Measurements from ENCODE around the gene APC2. TPM values are rescaled to one million over a fixed set of nuclear protein-coding genes. Genes with fewer than 3 reads are reported as not detected.
A peak's percentile ranks its signal among the peaks of the same experiment; 100 is the strongest.

Gene APC2
- total and polyA plus RNA-seq, 9 donors = under 0.01 to 0.28 (median 0.11) TPM; not detected in 1

- intact Hi-C loops (cut with DNase I) = no loop called here
- Histone ChIP-seq H3K4me3 (no peak overlapping the region), H3K9me3 (no peaks in the 10 kb centered on the region), H3K4me1 (ENCODE audit: insufficient read depth) (no peaks in the 10 kb centered on the region), H3K27me3 (peaks cover 3% of the 10 kb centered on the region), H3K36me3 (no peaks in the 10 kb centered on the region), H3K27ac (no peak overlapping the region)
- no peak for DNase-seq
- TF ChIP-seq CTCF (IDR thresholded peaks at IDR 0.05) = no peak
- no peak for TF ChIP-seq POLR2A (IDR thresholded peaks at IDR 0.05)
- TF ChIP-seq EP300 (IDR thresholded peaks at IDR 0.05) = no peak
- 56 to 60% (median 56%) methylated on average over 9 of the region's 9 CpGs for WGBS, 3 donors
These were observed 51.3 kb downstream of the APC2 start for GRCh38 chr19:1501200-1501595.

GRCh38 chr19:1502433-1503088 lies 52.6 kb downstream of the APC2 start:
- H3K36me3 ChIP-seq = no peaks in the 10 kb centered on the region
- WGBS, 3 donors = 44 to 45% (median 44%) methylated on average over 14 of the region's 14 CpGs
- peaks cover 2% of the 10 kb centered on the region for H3K4me1 ChIP-seq (ENCODE audit: insufficient read depth)
- peaks cover 3% of the 10 kb centered on the region for H3K27me3 ChIP-seq
- H3K27ac ChIP-seq = no peak overlapping the region
- no peaks in the 10 kb centered on the region for H3K9me3 ChIP-seq
- TF ChIP-seq EP300 (IDR thresholded peaks at IDR 0.05) (no peak), POLR2A (IDR thresholded peaks at IDR 0.05) (no peak), CTCF (IDR thresholded peaks at IDR 0.05) (no peak)
- intact Hi-C loops (cut with DNase I) = no loop called here
- no peak for DNase-seq
- H3K4me3 ChIP-seq = no peak overlapping the region

GRCh38 chr19:1503089-1503924 lies 53.4 kb downstream of the APC2 start:
- Histone ChIP-seq H3K4me1 (ENCODE audit: insufficient read depth) (peaks cover 2% of the 10 kb centered on the region), H3K27me3 (peaks cover 3% of the 10 kb centered on the region), H3K4me3 (no peak overlapping the region), H3K36me3 (no peaks in the 10 kb centered on the region), H3K27ac (no peak overlapping the region), H3K9me3 (no peaks in the 10 kb centered on the region)
- WGBS, 3 donors = 1 to 5% (median 2%) methylated on average over 39 to 49 of the region's 49 CpGs
- intact Hi-C loops (cut with DNase I) = no loop called here
- TF ChIP-seq POLR2A (IDR thresholded peaks at IDR 0.05) (no peak), CTCF (IDR thresholded peaks at IDR 0.05) (peak; percentile 36 to 67 (median 45)), EP300 (IDR thresholded peaks at IDR 0.05) (no peak)
- DNase-seq = peak in 4 of 5 donors; percentile 34 to 77 (median 57)

GRCh38 chr19:1503925-1504773 lies 54.2 kb downstream of the APC2 start:
- no peak for TF ChIP-seq POLR2A (IDR thresholded peaks at IDR 0.05)
- no peak for TF ChIP-seq EP300 (IDR thresholded peaks at IDR 0.05)
- TF ChIP-seq CTCF (IDR thresholded peaks at IDR 0.05) = no peak
- Histone ChIP-seq H3K4me3 (no peak overlapping the region), H3K4me1 (ENCODE audit: insufficient read depth) (peaks cover 2% of the 10 kb centered on the region), H3K27me3 (peaks cover 3% of the 10 kb centered on the region), H3K36me3 (no peaks in the 10 kb centered on the region), H3K9me3 (no peaks in the 10 kb centered on the region), H3K27ac (no peak overlapping the region)
- WGBS, 3 donors = 36 to 50% (median 46%) methylated on average over 23 of the region's 23 CpGs
- no peak for DNase-seq
- intact Hi-C loops (cut with DNase I) = no loop called here

Data from ovary (tissue), 9 donors.